Tibial artery (tissue), 4 donors: Measurements from ENCODE around the gene LCMT1.

Experiments
- DNase-seq, 2 donors: peaks; one replicate each; pipeline ENCODE4 v3.0.0-alpha.2; 2019
- H3K27ac ChIP-seq, 2 donors: fragments of 200-600 bp; sonication (generic) in 1 of 2; 1 replicate in 1 of 2; 2 replicates in 1 of 2; pipeline ENCODE4 v1.5.1; 2018 to 2019; ENCODE audit warnings: mild to moderate bottlenecking in 1 of 2
- H3K27me3 ChIP-seq, 2 donors: fragments of 200-600 bp; sonication (generic) in 1 of 2; one replicate each; pipeline versions ENCODE4 v1.5.1 to v1.6.0; 2016 to 2019
- H3K36me3 ChIP-seq, 3 donors: fragments of 200-600 bp; sonication (generic) in 2 of 3; one replicate each; pipeline ENCODE4 v1.5.1; 2016 to 2019; ENCODE audit warnings: mild to moderate bottlenecking in 2 of 3
- H3K4me1 ChIP-seq, 4 donors: fragments of 200-600 bp; sonication (generic) in 2 of 4; 1 replicate in 3 of 4; 2 replicates in 1 of 4; pipeline ENCODE4 v1.5.1; 2016 to 2019
- H3K4me3 ChIP-seq, 2 donors: fragments of 200-600 bp; sonication (generic) in 1 of 2; 1 replicate in 1 of 2; 2 replicates in 1 of 2; pipeline ENCODE4 v1.5.1; 2018 to 2019; ENCODE audit warnings: mild to moderate bottlenecking in 2 of 2
- H3K9me3 ChIP-seq, 3 donors: fragments of 200-600 bp; sonication (generic) in 1 of 3; one replicate each; pipeline ENCODE4 v1.5.1; 2016 to 2019
- CTCF ChIP-seq, 2 experiments: fragments of 200-600 bp in 1 of 2; fragments of 450-650 bp in 1 of 2; IDR thresholded peaks; one replicate each; pipeline ENCODE4 v1.5.1; 2017 to 2019; ENCODE audit warnings: antibody characterized with exemption in 2 of 2, mild to moderate bottlenecking in 1 of 2, moderate library complexity in 1 of 2
- intact Hi-C: fragments of 100-400 bp; cut with DNase I; formaldehyde crosslinking; loops from one replicate; pipeline ENCODE4 v1.15.0; 2023; ENCODE audit warnings: low total_unique reads

Gene LCMT1

GRCh38 chr16:25212636-25213035 is 101.1 kb downstream of the LCMT1 start:
- H3K4me3 ChIP-seq: no peak overlapping the region
- intact Hi-C loops: no loop called here
- H3K27ac ChIP-seq: no peak overlapping the region
- peaks cover 0 to 6% of the 10 kb centered on the region in 2 donors for H3K27me3 ChIP-seq
- H3K9me3 ChIP-seq: no peaks in the 10 kb centered on the region
- TF ChIP-seq CTCF (IDR thresholded peaks at IDR 0.05): no peak
- DNase-seq: no peak
- H3K36me3 ChIP-seq: no peaks in the 10 kb centered on the region
- no peaks in the 10 kb centered on the region for H3K4me1 ChIP-seq

GRCh38 chr16:25213709-25214397 is 102.3 kb downstream of the LCMT1 start:
- TF ChIP-seq CTCF (IDR thresholded peaks at IDR 0.05): no peak
- H3K27me3 ChIP-seq: peaks cover 0 to 6% of the 10 kb centered on the region in 2 donors
- H3K4me1 ChIP-seq: no peaks in the 10 kb centered on the region
- H3K36me3 ChIP-seq: no peaks in the 10 kb centered on the region
- DNase-seq: no peak
- H3K27ac ChIP-seq: no peak overlapping the region
- intact Hi-C loops: no loop called here
- no peak overlapping the region for H3K4me3 ChIP-seq
- no peaks in the 10 kb centered on the region for H3K9me3 ChIP-seq

GRCh38 chr16:25217112-25217511 is 105.6 kb downstream of the LCMT1 start:
- Histone ChIP-seq H3K4me1 (no peaks in the 10 kb centered on the region), H3K36me3 (no peaks in the 10 kb centered on the region), H3K4me3 (no peak overlapping the region), H3K9me3 (no peaks in the 10 kb centered on the region), H3K27me3 (peaks cover 0 to 6% of the 10 kb centered on the region in 2 donors), H3K27ac (no peak overlapping the region)
- TF ChIP-seq CTCF (IDR thresholded peaks at IDR 0.05): no peak
- no peak for DNase-seq
- intact Hi-C loops: no loop called here

GRCh38 chr16:25217921-25218320 is 106.4 kb downstream of the LCMT1 start:
- H3K9me3 ChIP-seq: no peaks in the 10 kb centered on the region
- no peak for DNase-seq
- intact Hi-C loops: no loop called here
- no peak for TF ChIP-seq CTCF (IDR thresholded peaks at IDR 0.05)
- H3K27ac ChIP-seq: no peak overlapping the region
- no peaks in the 10 kb centered on the region for H3K4me1 ChIP-seq
- H3K36me3 ChIP-seq: no peaks in the 10 kb centered on the region
- no peak overlapping the region for H3K4me3 ChIP-seq
- peaks cover 0 to 6% of the 10 kb centered on the region in 2 donors for H3K27me3 ChIP-seq

- H3K4me3 ChIP-seq: no peak overlapping the region
- no peak overlapping the region for H3K27ac ChIP-seq
- no peak for TF ChIP-seq CTCF (IDR thresholded peaks at IDR 0.05)
- H3K27me3 ChIP-seq: peaks cover 0 to 6% of the 10 kb centered on the region in 2 donors
- H3K36me3 ChIP-seq: no peaks in the 10 kb centered on the region
- H3K9me3 ChIP-seq: no peaks in the 10 kb centered on the region
- H3K4me1 ChIP-seq: no peaks in the 10 kb centered on the region
- intact Hi-C loops: no loop called here
- no peak for DNase-seq
Observed at GRCh38 chr16:25219070-25219737, 107.7 kb downstream of the LCMT1 start.
